GM19452 (cell line): ENCODE results near the gene TDO2.

Source experiments
- ATAC-seq: cut with Tn5 transposase; IDR thresholded peaks from one replicate; pipeline ENCODE4 v1.9.1; 2021; ENCODE audit not compliant: unreplicated experiment

TDO2 gene

GRCh38 chr4:155952501-155952901, 49.0 kb downstream of the TDO2 start:
- ATAC-seq = no peak

- peak; percentile 96 for ATAC-seq
Measured at GRCh38 chr4:155953151-155954117, 49.9 kb downstream of the TDO2 start, which contains the start of gene CTSO. Gene CTSO, minus strand, starts transcription at chr4:155953866. Its CDS starts 19 bp downstream, at chr4:155953847.

- ATAC-seq = no peak
Measured at GRCh38 chr4:155954118-155954685, 50.7 kb downstream of the TDO2 start.

- no peak for ATAC-seq
Measured at GRCh38 chr4:155954939-155955338, 51.4 kb downstream of the TDO2 start.

DNA sequence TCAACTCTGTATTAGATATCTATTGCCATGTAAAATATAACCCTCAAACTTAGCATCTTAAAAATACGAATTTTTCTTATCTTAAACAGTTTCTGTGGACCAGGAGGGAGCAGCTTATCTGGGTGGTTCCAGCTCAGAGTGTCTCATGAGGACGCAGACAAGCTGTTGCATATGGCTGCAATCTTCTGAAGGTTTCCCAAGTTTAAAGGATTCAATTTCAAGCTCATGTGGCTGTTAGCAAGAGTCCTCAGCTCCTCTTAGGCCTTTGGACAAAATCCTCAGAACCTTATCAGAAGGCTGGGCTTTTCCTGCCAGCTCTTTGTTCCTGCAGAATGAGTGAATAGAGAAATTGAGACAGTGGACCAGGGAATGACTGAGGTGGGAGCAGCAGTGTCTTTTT, 53.0 kb downstream of the TDO2 start:
- no peak for ATAC-seq

DNA sequence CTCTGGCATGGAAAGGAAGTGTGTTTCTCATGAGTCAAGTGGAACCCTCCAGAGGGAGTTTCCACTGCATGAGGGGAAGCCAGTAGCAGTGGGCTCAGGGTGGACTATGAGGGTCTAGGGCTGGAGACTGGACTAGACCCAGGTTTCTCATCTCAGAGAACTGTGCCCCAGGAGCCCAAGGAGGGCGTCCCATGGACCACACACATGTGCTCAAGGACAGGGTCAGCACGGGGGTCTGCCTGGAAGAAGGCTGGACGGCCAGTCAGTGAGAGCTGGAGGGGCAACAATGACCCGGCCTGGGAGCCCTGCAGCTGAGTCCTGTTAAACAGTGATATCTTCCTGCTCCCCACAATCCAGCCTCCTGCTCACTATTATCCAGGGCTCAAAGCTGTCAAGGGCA, 55.9 kb downstream of the TDO2 start:
- ATAC-seq = no peak

DNA sequence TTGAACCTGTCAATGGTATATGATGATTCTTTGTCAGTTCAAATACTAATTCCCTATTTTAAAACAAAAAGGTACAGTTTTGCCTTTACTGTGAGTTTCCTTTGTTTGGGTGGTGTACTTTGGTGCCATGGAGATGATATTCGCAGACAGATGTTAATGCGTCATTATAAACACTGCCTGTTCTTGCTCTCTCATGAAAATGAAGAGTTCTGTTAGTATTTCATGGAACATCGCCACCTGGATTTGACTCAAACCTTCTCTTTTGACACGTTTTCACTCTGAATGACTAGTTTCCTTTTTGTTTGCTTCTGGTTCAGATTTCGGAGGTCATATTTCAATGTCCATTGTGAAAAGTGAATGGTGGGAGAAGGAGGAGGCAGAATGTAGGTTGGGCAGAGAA, 57.0 kb downstream of the TDO2 start:
- no peak for ATAC-seq

GRCh38 chr4:155961575-155961974, 58.1 kb downstream of the TDO2 start:
- ATAC-seq = no peak

GRCh38 chr4:155962767-155963166, 59.3 kb downstream of the TDO2 start:
- no peak for ATAC-seq

DNA sequence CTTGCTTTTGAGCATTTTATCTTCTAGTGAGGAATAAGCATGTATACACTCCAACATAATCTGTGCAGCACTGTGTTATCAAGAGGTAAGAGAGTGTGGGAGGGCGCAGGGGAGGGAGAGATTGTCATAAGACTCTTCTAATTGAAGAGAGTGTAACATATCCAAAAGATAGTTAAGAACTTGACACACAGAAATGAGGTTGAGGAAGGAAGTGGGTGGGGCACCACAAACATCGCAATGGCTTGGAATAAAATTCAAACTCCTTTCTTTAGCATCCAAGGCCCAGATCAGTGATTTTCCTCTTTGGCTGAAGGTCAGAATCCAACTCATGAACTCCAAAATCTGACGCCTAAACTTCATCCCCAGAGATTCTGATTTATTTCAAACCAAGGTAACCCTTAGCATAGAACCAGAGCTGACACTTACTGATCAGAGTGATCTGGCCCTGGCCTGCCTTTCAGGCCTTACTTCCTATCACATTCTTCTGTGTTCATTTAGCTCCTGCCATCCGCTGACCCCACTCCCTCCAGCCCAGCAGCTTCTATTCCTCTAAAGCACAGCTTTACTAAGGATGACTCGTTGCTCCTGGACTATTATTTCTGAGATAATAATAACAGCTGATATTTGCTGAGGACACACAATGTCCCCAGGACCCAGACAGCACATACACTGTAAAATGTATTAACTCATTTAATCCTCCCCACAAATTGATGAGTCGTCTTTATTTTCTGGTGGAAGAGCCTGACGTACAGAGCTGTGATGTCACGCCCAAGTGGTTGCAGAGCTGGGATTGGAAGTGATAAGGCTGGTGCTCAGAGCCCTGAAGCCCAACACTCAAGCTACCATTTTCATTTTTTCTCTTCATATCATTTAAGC, 60.8 kb downstream of the TDO2 start:
- no peak for ATAC-seq

- no peak for ATAC-seq
Measured at GRCh38 chr4:155966171-155966570, 62.7 kb downstream of the TDO2 start.

DNA sequence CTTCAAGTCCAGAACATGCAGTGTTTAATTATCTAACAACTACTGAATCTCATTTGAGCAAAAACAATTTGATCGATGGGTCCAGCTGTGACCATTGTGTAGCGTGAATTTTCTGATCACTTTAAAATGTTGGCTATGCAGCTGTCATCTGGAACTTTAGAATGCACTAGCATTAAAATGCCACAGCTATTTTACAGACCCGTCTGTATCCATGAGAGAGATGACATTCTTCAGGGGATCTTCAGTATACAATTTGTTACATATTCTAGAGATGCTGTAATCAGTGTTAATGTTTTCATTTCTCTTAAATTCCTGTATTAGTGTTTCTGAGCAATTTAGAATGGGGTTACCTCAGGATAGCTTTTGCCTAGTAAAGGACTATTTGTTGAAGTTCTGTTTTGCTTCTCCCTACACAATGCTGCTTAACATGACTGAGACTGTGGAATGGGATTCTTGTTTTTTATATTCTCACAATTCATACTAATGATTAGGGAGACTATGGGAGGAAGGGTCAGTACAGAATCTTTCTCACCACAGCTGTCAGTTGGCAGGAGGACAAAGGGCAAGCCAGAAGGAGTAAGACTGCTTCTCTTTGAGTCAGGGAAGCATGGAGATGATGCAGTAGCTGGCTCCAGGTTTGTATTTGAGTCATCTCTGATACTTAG, 63.4 kb downstream of the TDO2 start:
- no peak for ATAC-seq
